OCI-LY3 (cell line): ENCODE measurements around the gene MTMR1.

Source experiments
- H2AFZ ChIP-seq: fragments of 200-600, 300-600 bp; shearing (Covaris generic); 2 replicates; pipeline ENCODE4 v1.6.0; 2014; ENCODE audit warnings: antibody characterized with exemption, low read depth, low read length
- H3K27ac ChIP-seq: fragments of 200-600, 300-600 bp; sonication (generic); 2 replicates; pipeline ENCODE4 v1.5.1; 2014; ENCODE audit warnings: mild to moderate bottlenecking, low read length, moderate library complexity, mixed read lengths
- H3K27me3 ChIP-seq: fragments of 200-600, 300-600 bp; sonication (generic); 2 replicates; pipeline ENCODE4 v1.6.1; 2014; ENCODE audit warnings: low read depth, low read length, mixed read lengths
- H3K36me3 ChIP-seq: fragments of 200-600, 300-600 bp; sonication (generic); replicated peaks from 2 replicates; pipeline ENCODE3; 2014; ENCODE audit warnings: low read depth, low read length, mixed read lengths
- H3K4me1 ChIP-seq: fragments of 300-600, 200-600 bp; sonication (generic); 2 replicates; pipeline ENCODE4 v1.6.1; 2014; ENCODE audit warnings: low read length, mixed read lengths
- H3K4me2 ChIP-seq: fragments of 200-600, 300-600 bp; sonication (generic); 2 replicates; pipeline ENCODE4 v1.6.1; 2014; ENCODE audit warnings: low read length, mixed read lengths
- H3K4me3 ChIP-seq: fragments of 300-600, 200-600 bp; sonication (generic); 2 replicates; pipeline ENCODE4 v1.5.1; 2014; ENCODE audit warnings: antibody characterized with exemption, mild to moderate bottlenecking, low read length, moderate library complexity
- H3K79me2 ChIP-seq: fragments of 300-600, 200-600 bp; shearing (Covaris generic); 2 replicates; pipeline ENCODE4 v1.6.1; 2014; ENCODE audit warnings: mild to moderate bottlenecking, low read length, mixed read lengths
- H3K9ac ChIP-seq: fragments of 300-600, 200-600 bp; shearing (Covaris generic); 2 replicates; pipeline ENCODE4 v1.6.0; 2014; ENCODE audit warnings: mild to moderate bottlenecking, low read length, moderate library complexity
- H3K9me3 ChIP-seq: fragments of 200-600, 300-600 bp; shearing (Covaris generic); 2 replicates; pipeline ENCODE4 v1.6.1; 2014; ENCODE audit warnings: low read length, mixed read lengths; ENCODE audit not compliant: insufficient read depth
- H4K20me1 ChIP-seq: fragments of 200-600, 300-600 bp; sonication (generic); 2 replicates; pipeline ENCODE4 v1.6.1; 2016; ENCODE audit warnings: low read length, mixed read lengths; ENCODE audit not compliant: insufficient read depth
- CTCF ChIP-seq: fragments of 200-600, 300-600 bp; sonication (generic); IDR thresholded peaks from 2 replicates; pipeline ENCODE4 v1.5.1; 2014; ENCODE audit warnings: antibody characterized with exemption, low read length, low read depth
- EZH2phosphoT487 ChIP-seq: fragments of 200-600 bp; shearing (Covaris generic); IDR thresholded peaks from 2 replicates; pipeline ENCODE4 v1.6.1; 2018; ENCODE audit warnings: antibody characterized with exemption, mixed run types, low read depth

The MTMR1 gene

GRCh38 chrX:150730719-150731118 lies 37.5 kb downstream of the MTMR1 start:
- H3K4me1 ChIP-seq = no peaks in the 10 kb centered on the region
- H3K36me3 ChIP-seq = peaks cover 27% of the 10 kb centered on the region
- TF ChIP-seq EZH2phosphoT487 = no peak
- TF ChIP-seq CTCF = no peak
- H3K4me2 ChIP-seq = no peak overlapping the region
- H3K27ac ChIP-seq = no peak overlapping the region
- H3K9me3 ChIP-seq = no peaks in the 10 kb centered on the region
- H3K9ac ChIP-seq = no peak overlapping the region
- no peak overlapping the region for H2AFZ ChIP-seq
- H4K20me1 ChIP-seq = peaks cover 2% of the 10 kb centered on the region; the same call in 1 of the 2 replicates
- H3K79me2 ChIP-seq = peaks cover 6% of the 10 kb centered on the region; the same call in 1 of the 2 replicates
- no peaks in the 10 kb centered on the region for H3K27me3 ChIP-seq
- no peak overlapping the region for H3K4me3 ChIP-seq

GRCh38 chrX:150731795-150732194 lies 38.6 kb downstream of the MTMR1 start:
- Histone ChIP-seq H4K20me1 (no peaks in the 10 kb centered on the region), H3K9ac (no peak overlapping the region), H3K4me3 (no peak overlapping the region), H3K4me2 (no peak overlapping the region), H3K36me3 (peaks cover 37% of the 10 kb centered on the region), H3K4me1 (peaks cover 6% of the 10 kb centered on the region; the same call in 1 of the 2 replicates), H2AFZ (no peak overlapping the region), H3K27me3 (no peaks in the 10 kb centered on the region), H3K79me2 (no peaks in the 10 kb centered on the region), H3K27ac (no peak overlapping the region), H3K9me3 (no peaks in the 10 kb centered on the region)
- TF ChIP-seq CTCF (no peak), EZH2phosphoT487 (no peak)

DNA sequence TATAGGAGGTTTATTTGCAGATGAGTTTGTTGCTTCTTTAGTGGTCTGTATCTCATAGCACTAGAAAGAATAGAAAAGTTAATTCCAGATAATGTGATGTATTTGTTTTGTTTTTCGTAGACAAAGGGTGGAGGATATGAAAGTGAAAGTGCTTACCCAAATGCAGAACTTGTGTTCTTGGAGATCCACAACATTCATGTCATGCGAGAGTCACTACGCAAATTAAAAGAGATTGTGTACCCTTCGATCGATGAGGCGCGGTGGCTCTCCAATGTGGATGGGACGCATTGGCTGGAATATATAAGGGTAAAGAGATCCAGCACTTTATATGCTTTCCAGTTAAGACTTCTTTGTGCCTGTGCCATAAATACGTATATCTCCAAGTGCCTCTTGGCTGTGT lies 43.3 kb downstream of the MTMR1 start:
- TF ChIP-seq CTCF = no peak
- TF ChIP-seq EZH2phosphoT487 = no peak

DNA sequence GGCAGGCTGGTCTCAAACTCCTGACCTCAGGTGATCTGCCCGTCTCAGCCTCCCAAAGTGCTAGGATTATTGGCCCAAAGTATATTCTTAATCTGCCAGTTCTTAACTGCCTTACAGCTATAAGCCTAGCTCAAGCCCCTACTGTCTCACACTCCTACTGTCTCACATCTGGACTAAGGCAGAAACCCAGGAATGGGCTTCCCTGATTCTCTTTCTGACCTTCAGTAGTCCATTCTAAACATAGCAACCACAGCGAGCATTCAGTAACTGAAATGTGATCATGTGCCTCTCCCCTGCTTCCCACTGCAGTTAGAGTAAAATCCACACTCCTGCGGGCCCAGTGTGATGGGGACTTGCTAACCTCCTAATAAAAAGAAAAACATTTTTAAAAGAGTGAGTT lies 58.9 kb downstream of the MTMR1 start:
- no peaks in the 10 kb centered on the region for H3K27me3 ChIP-seq
- H3K4me3 ChIP-seq = no peak overlapping the region
- no peaks in the 10 kb centered on the region for H3K9me3 ChIP-seq
- no peak for TF ChIP-seq EZH2phosphoT487
- no peak for TF ChIP-seq CTCF
- H3K9ac ChIP-seq = no peak overlapping the region
- no peaks in the 10 kb centered on the region for H3K4me1 ChIP-seq
- H3K79me2 ChIP-seq = no peaks in the 10 kb centered on the region
- no peak overlapping the region for H2AFZ ChIP-seq
- no peak overlapping the region for H3K4me2 ChIP-seq
- peaks cover 3% of the 10 kb centered on the region for H3K36me3 ChIP-seq
- H3K27ac ChIP-seq = no peak overlapping the region
- H4K20me1 ChIP-seq = no peaks in the 10 kb centered on the region

More for the DNA sequence above, 43.3 kb downstream of the MTMR1 start:
- Histone ChIP-seq H3K4me3 (no peak overlapping the region), H3K36me3 (peaks cover 46% of the 10 kb centered on the region), H3K4me2 (no peak overlapping the region), H3K27ac (no peak overlapping the region), H3K27me3 (no peaks in the 10 kb centered on the region), H4K20me1 (no peaks in the 10 kb centered on the region), H3K4me1 (peaks cover 6% of the 10 kb centered on the region; the same call in 1 of the 2 replicates), H3K79me2 (no peaks in the 10 kb centered on the region), H2AFZ (no peak overlapping the region), H3K9me3 (no peaks in the 10 kb centered on the region), H3K9ac (no peak overlapping the region)
